ENCODE measurements around the gene ACTG2.

Gene ACTG2

GRCh38 chr2:73949802-73950201, 57.0 kb downstream of the ACTG2 start:
- H3K9me3 Mint-ChIP-seq, result no peaks in the 10 kb centered on the region
- no peak overlapping the region for H3K4me3 Mint-ChIP-seq
- no peak for DNase-seq
- no peaks in the 10 kb centered on the region for H3K27me3 Mint-ChIP-seq
- peaks cover 90% of the 10 kb centered on the region for H3K36me3 Mint-ChIP-seq (ENCODE audit: low read depth)
- H3K4me1 Mint-ChIP-seq (ENCODE audit: low read depth), result peaks cover 82% of the 10 kb centered on the region
- H3K27ac Mint-ChIP-seq, result peak overlapping the region; percentile 34

DNA sequence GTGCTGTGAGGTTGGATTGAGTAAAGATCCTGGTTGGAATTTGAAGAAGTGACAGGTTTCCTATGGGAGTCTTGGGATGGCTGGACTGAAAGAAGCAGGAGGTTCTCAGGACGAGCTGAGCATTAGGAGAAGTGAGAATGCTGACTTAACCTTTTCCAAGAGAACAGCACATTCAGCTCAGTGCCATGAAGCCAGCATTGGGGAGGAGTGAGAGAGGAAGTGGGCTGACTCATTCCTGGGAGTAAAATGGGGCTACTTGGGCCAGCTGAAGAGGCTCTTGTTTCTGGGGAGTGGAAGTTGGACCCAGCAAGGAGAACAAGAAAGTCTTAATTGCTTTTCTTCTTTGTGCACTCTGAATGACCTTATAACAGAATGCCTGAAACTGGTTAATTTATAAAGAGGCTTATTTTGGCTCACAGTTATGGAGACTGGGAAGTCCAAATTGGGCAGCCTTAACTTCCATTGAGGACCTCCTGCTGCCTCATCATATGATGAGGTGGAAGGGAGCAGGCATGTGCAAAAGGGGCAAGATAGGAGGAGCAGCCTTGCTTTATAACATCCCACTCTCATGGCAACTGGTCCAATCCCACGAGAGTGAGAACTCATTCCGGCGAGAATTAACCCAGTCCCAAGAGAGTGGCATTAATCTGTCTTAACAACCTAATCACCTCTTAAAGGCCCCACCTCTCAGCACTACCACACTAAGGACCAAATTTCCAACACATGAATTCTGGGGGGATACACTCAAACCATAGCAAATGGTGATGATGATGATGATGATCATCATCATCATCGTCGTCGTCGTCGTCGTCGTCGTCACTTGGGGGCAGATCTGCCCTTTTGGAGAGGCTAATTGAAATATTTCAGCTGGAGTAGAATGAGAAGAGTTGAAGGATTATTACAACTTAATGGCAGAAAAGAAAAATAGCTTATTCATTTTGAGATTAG, 60.0 kb downstream of the ACTG2 start:
- no peaks in the 10 kb centered on the region for H3K9me3 Mint-ChIP-seq
- H3K4me3 Mint-ChIP-seq, result no peak overlapping the region
- H3K27me3 Mint-ChIP-seq, result no peaks in the 10 kb centered on the region
- peak overlapping the region; percentile 60 for H3K27ac Mint-ChIP-seq
- peaks cover 64% of the 10 kb centered on the region for H3K4me1 Mint-ChIP-seq (ENCODE audit: low read depth)
- no peak for DNase-seq
- H3K36me3 Mint-ChIP-seq (ENCODE audit: low read depth), result peaks cover 87% of the 10 kb centered on the region

GRCh38 chr2:73956218-73956865, 63.5 kb downstream of the ACTG2 start:
- no peaks in the 10 kb centered on the region for H3K27me3 Mint-ChIP-seq
- no peak for DNase-seq
- peaks cover 79% of the 10 kb centered on the region for H3K36me3 Mint-ChIP-seq (ENCODE audit: low read depth)
- H3K27ac Mint-ChIP-seq, result no peak overlapping the region
- no peaks in the 10 kb centered on the region for H3K9me3 Mint-ChIP-seq
- no peak overlapping the region for H3K4me3 Mint-ChIP-seq
- H3K4me1 Mint-ChIP-seq (ENCODE audit: low read depth), result peaks cover 39% of the 10 kb centered on the region

DNA sequence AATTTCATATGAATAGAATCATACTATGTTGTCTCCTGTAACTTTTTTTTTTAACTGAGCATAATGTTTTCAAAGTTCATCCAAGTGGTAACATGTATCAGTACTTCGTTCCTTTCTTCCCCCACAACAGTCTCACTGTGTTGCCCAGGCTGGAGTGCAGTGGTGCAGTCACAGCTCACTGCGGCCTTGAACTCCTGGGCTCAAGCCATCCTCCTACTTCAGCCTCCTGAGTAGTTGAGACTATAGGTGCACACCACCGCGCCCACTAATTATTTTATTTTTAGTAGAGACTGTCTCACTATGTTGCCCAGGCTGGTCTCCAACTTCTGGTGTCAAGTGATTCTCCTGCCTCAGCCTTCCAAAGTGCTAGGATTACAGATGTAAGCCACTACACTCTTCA, 68.5 kb downstream of the ACTG2 start:
- Mint-ChIP-seq H3K4me1 (ENCODE audit: low read depth) (peaks cover 52% of the 10 kb centered on the region), H3K4me3 (no peak overlapping the region), H3K27me3 (no peaks in the 10 kb centered on the region), H3K9me3 (peaks cover 7% of the 10 kb centered on the region), H3K27ac (no peak overlapping the region), H3K36me3 (ENCODE audit: low read depth) (peaks cover 53% of the 10 kb centered on the region)
- no peak for DNase-seq

DNA sequence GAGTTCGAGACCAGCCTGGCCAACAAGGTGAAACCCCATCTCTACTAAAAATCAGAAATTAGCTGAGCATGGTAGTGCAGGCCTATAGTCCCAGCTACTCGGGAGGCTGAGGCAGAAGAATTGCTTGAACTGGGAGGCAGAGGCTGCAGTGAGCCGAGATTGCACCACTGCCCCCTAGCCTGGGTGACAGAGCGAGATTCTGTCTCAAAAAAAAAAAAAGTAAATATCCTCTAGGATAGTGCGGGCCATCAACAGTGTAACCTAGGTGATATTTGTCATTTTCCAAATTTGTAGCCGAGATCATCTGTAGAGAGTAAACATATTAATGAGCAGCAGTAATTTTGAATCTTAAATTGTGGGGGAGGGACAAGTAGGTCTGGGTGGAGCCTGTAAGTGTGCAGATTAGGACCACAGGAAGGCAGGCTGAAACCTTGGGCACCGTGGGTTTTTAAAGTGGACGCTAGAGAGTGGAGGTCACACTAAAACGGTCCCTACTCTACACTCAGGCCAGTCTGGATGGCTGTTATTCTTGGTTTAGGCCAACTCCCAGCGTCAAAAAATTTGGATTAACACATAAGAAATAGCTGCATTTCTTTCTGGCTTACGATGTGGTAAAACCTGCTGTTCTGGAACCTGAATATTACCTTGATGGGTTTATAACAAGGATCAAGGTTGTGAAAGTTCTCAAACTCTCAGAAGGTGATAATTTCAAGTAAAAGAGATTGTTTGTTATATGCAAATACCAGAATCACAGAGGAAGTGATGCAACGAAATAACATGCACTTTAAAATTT, 69.2 kb downstream of the ACTG2 start:
- Mint-ChIP-seq H3K9me3 (peaks cover 7% of the 10 kb centered on the region), H3K27ac (no peak overlapping the region), H3K36me3 (ENCODE audit: low read depth) (peaks cover 45% of the 10 kb centered on the region), H3K27me3 (no peaks in the 10 kb centered on the region), H3K4me1 (ENCODE audit: low read depth) (peaks cover 48% of the 10 kb centered on the region), H3K4me3 (no peak overlapping the region)
- DNase-seq, result no peak

- H3K27ac Mint-ChIP-seq, result peak overlapping the region; percentile 95
- peaks cover 41% of the 10 kb centered on the region for H3K36me3 Mint-ChIP-seq (ENCODE audit: low read depth)
- peaks cover 7% of the 10 kb centered on the region for H3K9me3 Mint-ChIP-seq
- no peak for DNase-seq
- H3K4me1 Mint-ChIP-seq (ENCODE audit: low read depth), result peaks cover 48% of the 10 kb centered on the region
- no peaks in the 10 kb centered on the region for H3K27me3 Mint-ChIP-seq
- no peak overlapping the region for H3K4me3 Mint-ChIP-seq
Observed at GRCh38 chr2:73962798-73963197, 70.0 kb downstream of the ACTG2 start.

GRCh38 chr2:73963385-73964120, 70.7 kb downstream of the ACTG2 start:
- peak overlapping the region; percentile 95 for H3K27ac Mint-ChIP-seq
- no peaks in the 10 kb centered on the region for H3K27me3 Mint-ChIP-seq
- peaks cover 7% of the 10 kb centered on the region for H3K9me3 Mint-ChIP-seq
- H3K4me1 Mint-ChIP-seq (ENCODE audit: low read depth), result peaks cover 47% of the 10 kb centered on the region
- H3K36me3 Mint-ChIP-seq (ENCODE audit: low read depth), result peaks cover 33% of the 10 kb centered on the region
- DNase-seq, result peak; percentile 62
- peak overlapping the region; percentile 57 for H3K4me3 Mint-ChIP-seq

GRCh38 chr2:73964223-73964622, 71.4 kb downstream of the ACTG2 start:
- H3K4me1 Mint-ChIP-seq (ENCODE audit: low read depth), result peaks cover 45% of the 10 kb centered on the region
- H3K27me3 Mint-ChIP-seq, result no peaks in the 10 kb centered on the region
- H3K4me3 Mint-ChIP-seq, result peak overlapping the region; percentile 57
- H3K36me3 Mint-ChIP-seq (ENCODE audit: low read depth), result peaks cover 27% of the 10 kb centered on the region
- H3K9me3 Mint-ChIP-seq, result peaks cover 7% of the 10 kb centered on the region
- no peak for DNase-seq
- H3K27ac Mint-ChIP-seq, result peak overlapping the region; percentile 95

GRCh38 chr2:73965053-73965452, 72.2 kb downstream of the ACTG2 start:
- Mint-ChIP-seq H3K27me3 (no peaks in the 10 kb centered on the region), H3K4me3 (no peak overlapping the region), H3K9me3 (peaks cover 7% of the 10 kb centered on the region), H3K4me1 (ENCODE audit: low read depth) (peaks cover 53% of the 10 kb centered on the region), H3K36me3 (ENCODE audit: low read depth) (peaks cover 19% of the 10 kb centered on the region), H3K27ac (peak overlapping the region; percentile 95)
- DNase-seq, result no peak

GRCh38 chr2:73968357-73968937, 75.6 kb downstream of the ACTG2 start:
- Mint-ChIP-seq H3K27ac (no peak overlapping the region), H3K27me3 (no peaks in the 10 kb centered on the region)

DNA sequence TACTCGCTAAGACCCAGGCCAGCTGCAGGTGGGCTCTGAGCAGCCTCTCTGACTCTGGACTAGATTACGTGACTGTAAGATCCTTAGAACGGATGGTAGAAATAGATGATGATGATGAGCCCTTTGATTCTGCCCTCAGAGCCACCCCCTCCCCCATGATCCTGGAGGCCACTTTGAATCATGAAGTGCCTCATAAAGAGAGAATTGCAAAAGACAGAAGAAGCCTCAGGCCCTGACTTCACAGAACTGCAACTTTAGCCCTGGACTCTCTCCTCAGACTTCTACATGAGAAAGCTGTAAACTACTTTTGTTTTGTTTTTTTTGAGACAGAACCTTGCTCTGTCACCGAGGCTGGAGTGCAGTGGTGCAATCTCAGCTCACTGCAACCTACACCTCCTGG, 76.5 kb downstream of the ACTG2 start:
- Mint-ChIP-seq H3K4me1 (ENCODE audit: low read depth) (peaks cover 63% of the 10 kb centered on the region), H3K4me3 (no peak overlapping the region)

More at GRCh38 chr2:73968357-73968937, 75.6 kb downstream of the ACTG2 start:
- no peaks in the 10 kb centered on the region for H3K9me3 Mint-ChIP-seq
- no peak overlapping the region for H3K4me3 Mint-ChIP-seq
- H3K36me3 Mint-ChIP-seq (ENCODE audit: low read depth), result no peaks in the 10 kb centered on the region
- no peak for DNase-seq
- peaks cover 72% of the 10 kb centered on the region for H3K4me1 Mint-ChIP-seq (ENCODE audit: low read depth)

More for the DNA sequence above, 76.5 kb downstream of the ACTG2 start:
- Mint-ChIP-seq H3K9me3 (no peaks in the 10 kb centered on the region), H3K36me3 (ENCODE audit: low read depth) (no peaks in the 10 kb centered on the region), H3K27ac (no peak overlapping the region), H3K27me3 (no peaks in the 10 kb centered on the region)
- no peak for DNase-seq

Measured in activated T-cell treated with anti-CD3 and anti-CD28 coated beads, Interleukin-2, amount 50 U/mL, for 24 hours (primary cell).